WTC11 (cell line): ENCODE measurements around the gene TUBB2A.

Experiments
- MXD4 ChIP-seq: fragments of 250-450 bp; sonication (Bioruptor Pico); IDR thresholded peaks from 2 replicates; pipeline ENCODE4 v1.8.0; 2021; ENCODE audit warnings: mild to moderate bottlenecking, moderate library complexity, borderline replicate concordance
- NR1H2 ChIP-seq: sonication (generic); formaldehyde crosslinking; IDR thresholded peaks from 2 replicates; pipeline ENCODE4 v1.9.0; 2021; ENCODE audit warnings: mild to moderate bottlenecking, moderate library complexity, missing genetic modification reagents
- SMAD4 ChIP-seq: sonication (generic); formaldehyde crosslinking; IDR thresholded peaks from 2 replicates; pipeline ENCODE4 v1.8.0; 2022; ENCODE audit warnings: mild to moderate bottlenecking, missing genetic modification reagents
- SP1 ChIP-seq: sonication (generic); formaldehyde crosslinking; conservative IDR thresholded peaks from 2 replicates; pipeline ENCODE4 v1.8.1; 2022; ENCODE audit warnings: missing genetic modification reagents
- TP53 ChIP-seq: sonication (generic); formaldehyde crosslinking; IDR thresholded peaks from 2 replicates; pipeline ENCODE4 v1.8.1; 2023; ENCODE audit warnings: mild to moderate bottlenecking, missing genetic modification reagents
- ZNF138 ChIP-seq: sonication (generic); formaldehyde crosslinking; conservative IDR thresholded peaks from 2 replicates; pipeline ENCODE4 v1.8.1; 2022; ENCODE audit warnings: mild to moderate bottlenecking, moderate library complexity, missing genetic modification reagents
- TF ChIP-seq, protein P1 (sequence below): fragments of 200-600 bp; IDR thresholded peaks from 2 replicates; pipeline ENCODE4 v1.8.0; 2022; ENCODE audit warnings: antibody characterized with exemption

- TF ChIP-seq NR1H2 (no peak), MXD4 (CRISPR knock-in tag) (no peak), SP1 (CRISPR knock-in tag) (no peak), TP53 (CRISPR knock-in tag) (no peak), SMAD4 (CRISPR knock-in tag) (no peak), ZNF138 (CRISPR knock-in tag) (no peak)
- TF ChIP-seq, protein P1, sequence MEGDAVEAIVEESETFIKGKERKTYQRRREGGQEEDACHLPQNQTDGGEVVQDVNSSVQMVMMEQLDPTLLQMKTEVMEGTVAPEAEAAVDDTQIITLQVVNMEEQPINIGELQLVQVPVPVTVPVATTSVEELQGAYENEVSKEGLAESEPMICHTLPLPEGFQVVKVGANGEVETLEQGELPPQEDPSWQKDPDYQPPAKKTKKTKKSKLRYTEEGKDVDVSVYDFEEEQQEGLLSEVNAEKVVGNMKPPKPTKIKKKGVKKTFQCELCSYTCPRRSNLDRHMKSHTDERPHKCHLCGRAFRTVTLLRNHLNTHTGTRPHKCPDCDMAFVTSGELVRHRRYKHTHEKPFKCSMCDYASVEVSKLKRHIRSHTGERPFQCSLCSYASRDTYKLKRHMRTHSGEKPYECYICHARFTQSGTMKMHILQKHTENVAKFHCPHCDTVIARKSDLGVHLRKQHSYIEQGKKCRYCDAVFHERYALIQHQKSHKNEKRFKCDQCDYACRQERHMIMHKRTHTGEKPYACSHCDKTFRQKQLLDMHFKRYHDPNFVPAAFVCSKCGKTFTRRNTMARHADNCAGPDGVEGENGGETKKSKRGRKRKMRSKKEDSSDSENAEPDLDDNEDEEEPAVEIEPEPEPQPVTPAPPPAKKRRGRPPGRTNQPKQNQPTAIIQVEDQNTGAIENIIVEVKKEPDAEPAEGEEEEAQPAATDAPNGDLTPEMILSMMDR = no peak
Observed at GRCh38 chr6:3137057-3137777, 20.1 kb downstream of the TUBB2A start.
